ENCODE measurements around the gene ZNF609.

ZNF609 gene

DNA sequence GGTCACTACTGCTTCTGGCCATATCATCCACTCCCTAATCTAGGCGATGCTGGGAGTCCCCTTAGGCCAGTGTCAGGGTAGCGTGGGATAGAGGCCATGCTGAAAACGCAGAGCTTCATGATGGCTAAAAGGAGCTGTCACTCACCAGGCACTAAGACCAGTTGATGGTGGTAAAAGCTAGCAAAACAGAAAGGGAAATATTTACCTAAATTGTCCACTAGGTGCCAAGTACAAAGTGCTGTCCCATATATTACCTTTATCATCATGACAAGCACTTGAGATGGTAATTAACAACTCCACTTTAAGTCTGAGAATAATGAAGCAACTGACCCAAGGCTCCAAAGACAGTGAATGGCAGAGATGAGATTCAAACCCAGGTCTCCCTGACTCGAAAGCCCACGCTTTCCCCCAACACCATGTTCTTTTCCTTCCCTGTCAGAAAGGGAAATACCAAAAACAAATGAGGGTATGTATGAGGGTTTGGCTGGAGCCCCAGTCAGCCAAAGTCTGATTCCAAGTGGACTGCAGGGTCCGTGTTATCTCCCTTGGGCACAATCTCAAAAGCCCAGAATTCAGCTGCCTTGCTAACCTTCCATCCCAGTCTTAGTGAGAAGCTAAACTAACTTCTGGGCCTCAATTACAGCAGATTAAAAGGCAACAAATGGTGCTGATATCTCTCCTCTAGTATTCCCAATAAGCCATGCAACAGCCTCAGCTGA, 230.4 kb downstream of the ZNF609 start:
- TF ChIP-seq, protein P1, sequence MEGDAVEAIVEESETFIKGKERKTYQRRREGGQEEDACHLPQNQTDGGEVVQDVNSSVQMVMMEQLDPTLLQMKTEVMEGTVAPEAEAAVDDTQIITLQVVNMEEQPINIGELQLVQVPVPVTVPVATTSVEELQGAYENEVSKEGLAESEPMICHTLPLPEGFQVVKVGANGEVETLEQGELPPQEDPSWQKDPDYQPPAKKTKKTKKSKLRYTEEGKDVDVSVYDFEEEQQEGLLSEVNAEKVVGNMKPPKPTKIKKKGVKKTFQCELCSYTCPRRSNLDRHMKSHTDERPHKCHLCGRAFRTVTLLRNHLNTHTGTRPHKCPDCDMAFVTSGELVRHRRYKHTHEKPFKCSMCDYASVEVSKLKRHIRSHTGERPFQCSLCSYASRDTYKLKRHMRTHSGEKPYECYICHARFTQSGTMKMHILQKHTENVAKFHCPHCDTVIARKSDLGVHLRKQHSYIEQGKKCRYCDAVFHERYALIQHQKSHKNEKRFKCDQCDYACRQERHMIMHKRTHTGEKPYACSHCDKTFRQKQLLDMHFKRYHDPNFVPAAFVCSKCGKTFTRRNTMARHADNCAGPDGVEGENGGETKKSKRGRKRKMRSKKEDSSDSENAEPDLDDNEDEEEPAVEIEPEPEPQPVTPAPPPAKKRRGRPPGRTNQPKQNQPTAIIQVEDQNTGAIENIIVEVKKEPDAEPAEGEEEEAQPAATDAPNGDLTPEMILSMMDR (conservative IDR thresholded peaks at IDR 0.05; ENCODE audit: low read depth, low read length): peak; percentile 8
- no peak overlapping the region for H3K4me3 ChIP-seq (ENCODE audit: low read length)
- DNase-seq (ENCODE audit: low read depth): no peak

DNA sequence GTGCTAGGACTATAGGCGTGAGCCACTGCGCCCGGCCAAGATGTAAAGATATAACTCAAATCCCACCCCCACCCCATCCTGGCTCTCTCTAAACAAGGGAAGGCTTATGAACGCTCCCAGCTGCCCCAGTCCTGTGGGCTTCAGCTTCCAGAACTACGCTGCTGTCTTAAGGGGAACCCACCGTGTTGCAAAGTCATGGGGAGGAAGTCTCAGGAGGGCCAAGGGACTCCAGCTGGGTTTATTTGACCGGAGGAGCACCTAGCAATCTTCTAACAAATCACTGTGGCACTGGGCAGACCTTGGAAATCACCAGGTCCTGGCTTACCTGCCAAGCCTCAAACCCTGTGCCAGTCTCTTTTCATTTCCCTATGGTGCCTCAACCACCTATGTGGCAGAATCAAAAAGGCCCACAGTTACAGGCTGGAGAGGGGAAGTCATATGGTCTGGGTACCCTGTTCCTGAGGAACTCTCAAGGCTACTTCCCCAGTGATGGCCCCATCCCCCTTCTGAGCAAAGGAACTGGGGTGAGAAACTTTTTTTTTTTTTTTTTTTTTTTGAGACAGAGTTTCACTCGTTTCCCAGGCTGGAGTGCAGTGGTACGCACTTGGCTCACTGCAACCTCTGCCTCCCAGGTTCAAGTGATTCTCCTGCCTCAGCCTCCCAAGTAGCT, 231.7 kb downstream of the ZNF609 start:
- TF ChIP-seq, protein P1 (conservative IDR thresholded peaks at IDR 0.05; ENCODE audit: low read depth, low read length): no peak
- no peak overlapping the region for H3K4me3 ChIP-seq (ENCODE audit: low read length)
- DNase-seq (ENCODE audit: low read depth): no peak

DNA sequence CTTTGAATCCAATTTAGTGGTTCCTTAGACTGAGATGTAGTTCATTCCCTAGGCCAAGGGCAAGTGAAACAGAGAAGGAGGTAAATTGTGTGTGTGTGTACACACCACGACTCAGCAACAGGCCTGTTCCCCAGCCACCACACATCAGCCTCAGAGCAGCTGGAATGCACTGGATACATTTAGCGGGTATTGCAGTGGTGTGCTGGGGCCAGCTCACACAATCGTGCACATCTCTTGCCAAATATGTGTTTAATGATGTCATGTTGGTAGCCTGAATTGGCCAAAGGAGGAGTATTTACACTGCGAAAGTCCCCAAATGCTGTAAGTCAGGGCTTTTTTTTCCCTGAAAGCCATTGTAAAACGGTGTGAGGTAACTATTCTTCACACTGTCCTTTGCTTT, 232.8 kb downstream of the ZNF609 start:
- TF ChIP-seq, protein P1 (conservative IDR thresholded peaks at IDR 0.05; ENCODE audit: low read depth, low read length): no peak
- H3K4me3 ChIP-seq (ENCODE audit: low read length): no peak overlapping the region
- no peak for DNase-seq (ENCODE audit: low read depth)

DNA sequence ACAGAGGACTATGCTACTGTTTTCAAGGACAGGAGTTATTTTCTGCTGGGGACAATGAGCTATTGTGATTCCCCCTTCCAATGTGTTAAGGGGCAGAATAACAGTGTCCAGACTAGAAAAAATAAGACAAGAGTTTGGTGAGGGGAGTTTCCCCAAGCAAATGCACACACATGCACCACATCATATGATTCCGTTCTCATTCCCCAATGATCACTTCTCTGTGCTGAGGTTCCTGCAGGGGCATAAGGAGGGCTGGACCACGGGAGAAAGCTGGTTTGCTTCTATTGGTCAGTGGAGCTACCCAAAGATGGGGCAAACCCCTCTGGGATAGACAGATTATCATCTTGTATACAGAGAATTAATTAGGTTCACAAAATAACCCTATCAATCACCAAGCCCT, 234.4 kb downstream of the ZNF609 start:
- no peak for DNase-seq (ENCODE audit: low read depth)
- TF ChIP-seq, protein P1 (conservative IDR thresholded peaks at IDR 0.05; ENCODE audit: low read depth, low read length): no peak
- no peak overlapping the region for H3K4me3 ChIP-seq (ENCODE audit: low read length)

DNA sequence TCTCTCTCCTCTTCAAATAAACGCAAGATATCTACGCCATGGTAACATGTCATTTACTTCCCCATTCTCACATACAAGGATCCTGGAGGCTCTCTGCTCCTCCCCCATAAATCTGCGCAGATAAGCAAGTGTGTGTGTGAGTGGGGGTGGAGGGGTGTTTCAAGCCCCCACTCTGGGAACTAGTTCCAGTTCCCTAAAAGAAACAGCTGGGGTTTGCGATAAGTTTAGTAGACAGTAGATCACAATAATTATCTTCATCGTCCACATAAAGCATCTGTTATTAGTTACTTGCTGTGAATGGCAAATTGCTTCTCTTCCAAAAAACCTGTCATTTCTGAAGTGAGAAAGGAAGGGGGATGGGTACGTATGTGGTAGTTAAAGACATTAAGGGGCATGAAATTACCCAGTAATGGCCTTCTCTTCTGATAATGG, 235.2 kb downstream of the ZNF609 start:
- no peak overlapping the region for H3K4me3 ChIP-seq (ENCODE audit: low read length)
- TF ChIP-seq, protein P1 (conservative IDR thresholded peaks at IDR 0.05; ENCODE audit: low read depth, low read length): no peak
- DNase-seq (ENCODE audit: low read depth): no peak

DNA sequence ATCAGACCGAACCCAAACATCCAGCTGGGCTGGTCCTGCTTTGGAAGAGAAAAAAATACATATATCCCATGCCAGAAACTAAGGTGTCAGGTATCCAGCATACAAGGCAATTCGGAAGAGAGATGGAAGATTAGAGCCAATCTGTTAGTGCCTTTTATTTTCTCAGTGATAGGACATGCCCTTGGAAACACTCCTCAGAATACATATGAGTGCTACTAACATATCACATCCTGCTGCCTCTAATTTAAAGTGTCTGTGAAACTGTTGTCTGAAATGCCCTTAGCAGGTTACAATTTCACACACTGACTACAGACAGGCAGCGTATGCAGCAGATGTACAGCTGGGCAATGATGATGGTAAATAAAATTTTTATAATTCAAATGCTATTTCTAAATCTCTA, 236.1 kb downstream of the ZNF609 start:
- no peak for DNase-seq (ENCODE audit: low read depth)
- TF ChIP-seq, protein P1 (conservative IDR thresholded peaks at IDR 0.05; ENCODE audit: low read depth, low read length): no peak
- no peak overlapping the region for H3K4me3 ChIP-seq (ENCODE audit: low read length)

DNA sequence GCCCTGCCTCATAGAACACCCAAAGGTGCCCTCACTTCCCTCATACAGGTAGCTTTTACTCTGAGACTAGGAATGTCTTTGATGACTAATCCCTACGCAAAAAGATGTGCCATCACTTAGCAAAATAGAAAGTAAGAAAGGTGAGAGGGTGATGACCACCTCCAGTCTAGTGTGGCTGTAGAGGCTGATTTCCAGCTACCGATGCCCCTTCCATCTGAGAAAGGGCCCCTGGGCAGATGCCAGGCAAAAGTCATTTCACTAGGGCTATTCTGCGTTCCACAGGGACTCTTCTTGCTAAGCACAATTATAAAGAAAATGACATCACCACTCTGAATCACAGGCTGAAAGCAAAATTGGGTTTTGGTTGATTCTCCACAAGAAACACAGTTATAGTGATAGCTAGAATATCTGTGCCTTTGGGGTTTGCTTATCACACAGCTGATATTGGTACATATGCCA, 237.6 kb downstream of the ZNF609 start:
- TF ChIP-seq, protein P1 (conservative IDR thresholded peaks at IDR 0.05; ENCODE audit: low read depth, low read length): no peak
- H3K4me3 ChIP-seq (ENCODE audit: low read length): no peak overlapping the region

More for the DNA sequence above, 237.6 kb downstream of the ZNF609 start:
- no peak for DNase-seq (ENCODE audit: low read depth)
